Spleen (tissue), 11 donors: ENCODE data around the gene RNF26. TPM values are rescaled to one million over a fixed set of nuclear protein-coding genes. Genes with fewer than 3 reads are reported as not detected.

ENCODE experiments used
- DNase-seq: peaks from one replicate; pipeline ENCODE4 v3.0.0-alpha.2; 2020
- H3K27ac ChIP-seq, 8 donors: fragments of 200-600 bp; sonication (generic) in 7 of 8; 1 replicate in 4 of 8; 2 replicates in 4 of 8; pipeline versions ENCODE4 v1.5.0 to v1.8.0; 2016 to 2021; ENCODE audit warnings: inconsistent platforms in 4 of 8, mild to moderate bottlenecking in 4 of 8, moderate library complexity in 1 of 8
- H3K27me3 ChIP-seq, 7 donors: fragments of 200-600 bp; sonication (generic) in 6 of 7; replicated peaks in 1 of 7; 1 replicate in 4 of 7; 2 replicates in 3 of 7; pipeline versions ENCODE4 v1.5.0 to v1.8.0; 2016 to 2021; ENCODE audit warnings: inconsistent platforms in 3 of 7, mild to moderate bottlenecking in 1 of 7
- H3K36me3 ChIP-seq, 6 donors: fragments of 200-600 bp; sonication (generic) in 5 of 6; 1 replicate in 4 of 6; 2 replicates in 2 of 6; pipeline versions ENCODE4 v1.5.0 to v1.8.0; 2016 to 2021; ENCODE audit warnings: inconsistent platforms in 2 of 6
- H3K4me1 ChIP-seq, 6 donors: fragments of 200-600 bp; sonication (generic) in 5 of 6; 1 replicate in 3 of 6; 2 replicates in 3 of 6; pipeline versions ENCODE4 v1.5.0 to v1.8.0; 2016 to 2021; ENCODE audit warnings: inconsistent platforms in 3 of 6
- H3K4me3 ChIP-seq, 8 donors: fragments of 200-600 bp; sonication (generic) in 7 of 8; 1 replicate in 4 of 8; 2 replicates in 4 of 8; pipeline versions ENCODE4 v1.5.0 to v1.8.0; 2016 to 2021; ENCODE audit warnings: inconsistent platforms in 4 of 8, mild to moderate bottlenecking in 4 of 8, moderate library complexity in 2 of 8
- H3K9me3 ChIP-seq, 8 donors: fragments of 200-600 bp; sonication (generic) in 7 of 8; 1 replicate in 4 of 8; 2 replicates in 4 of 8; pipeline versions ENCODE4 v1.5.0 to v1.8.0; 2016 to 2021; ENCODE audit warnings: inconsistent platforms in 4 of 8
- CTCF ChIP-seq, 11 experiments: fragments of 200-600 bp in 7 of 11; fragments of 450-650 bp in 4 of 11; sonication (generic) in 4 of 11; IDR thresholded peaks in 8 of 11; conservative IDR thresholded peaks in 3 of 11; 1 replicate in 7 of 11; 2 replicates in 4 of 11; pipeline versions ENCODE4 v1.4.0 to v1.8.0; 2016 to 2021; ENCODE audit warnings: antibody characterized with exemption in 11 of 11, inconsistent platforms in 4 of 11, mild to moderate bottlenecking in 1 of 11
- POLR2A ChIP-seq, 3 donors: fragments of 450-650 bp; IDR thresholded peaks; one replicate each; pipeline ENCODE4 v1.5.1; 2017; ENCODE audit warnings: antibody characterized with exemption in 3 of 3, mild to moderate bottlenecking in 1 of 3
- POLR2AphosphoS5 ChIP-seq, 3 donors: sonication (generic); formaldehyde crosslinking; IDR thresholded peaks; one replicate each; pipeline ENCODE4 v1.5.1; 2017; ENCODE audit warnings: antibody characterized with exemption in 3 of 3
- WGBS, 5 donors: extraction: QIAGEN DNeasy Blood & Tissue Kit in 3 of 5; methylation state at CpG; one replicate each; pipeline versions ENCODE4 v1.1.5 to v1.1.7; 2013 to 2018; 5-methylcytosine and 5-hydroxymethylcytosine counted together
- intact Hi-C: fragments of 100-400 bp; cut with DNase I; formaldehyde crosslinking; loops from one replicate; pipeline ENCODE4 v1.15.0; 2023; ENCODE audit warnings: low total_unique reads
- polyA plus RNA-seq, 3 donors: library from polyadenylated mRNA; stranded (reverse); fragments of 200-250 nt; gene quantifications; one replicate each; pipeline ENCODE4 v1.2.1, GENCODE V29; 2013
- total RNA-seq, 7 donors: library from RNA; depleted of rRNA in 3 of 7; stranded (reverse); fragments of >200 nt in 3 of 7; fragmentation: NEBNext Ultra II Directional in 4 of 7; extraction: Animal tissue kit (Norgen Biotek cat#: 25700) in 4 of 7; gene quantifications; one replicate each; pipeline versions ENCODE4 v1.1.0 to v1.2.1, GENCODE V29; 2016 to 2021
- donor health status: healthy with polysubstance abuse.
- donor health status: DM: no; HTN: no; CAD: no; lungs with moderate emphysema.
- donor health status: DM: no; HTN: no; CAD: no.
- donor health status: Bipolar disorder and iron deficiency.
- donor health status: healthy.
- donor health status: DM: no; HTN: no; CAD: no.
- donor health status: DM: yes; HTN: yes; CAD: no.

Gene RNF26
- total and polyA plus RNA-seq, 10 donors: 8.6 to 18.2 (median 15.0) TPM

- no peaks in the 10 kb centered on the region for H3K27me3 ChIP-seq
- H3K4me3 ChIP-seq: no peak overlapping the region
- intact Hi-C loops: no loop called here
- H3K27ac ChIP-seq: no peak overlapping the region
- H3K4me1 ChIP-seq: peaks cover 7 to 28% (median 16%) of the 10 kb centered on the region in 6 donors
- TF ChIP-seq CTCF (IDR thresholded peaks at IDR 0.05 in 8 of 11, conservative IDR thresholded peaks at IDR 0.05 in 3 of 11) (no peak), POLR2AphosphoS5 (IDR thresholded peaks at IDR 0.05) (no peak), POLR2A (IDR thresholded peaks at IDR 0.05) (no peak)
- H3K36me3 ChIP-seq: no peaks in the 10 kb centered on the region
- H3K9me3 ChIP-seq: no peaks in the 10 kb centered on the region
- DNase-seq: no peak
- WGBS, 5 donors: 11 to 31% (median 21%) methylated on average over 1 of the region's 1 CpG
Observed at GRCh38 chr11:119330237-119330636, 4.1 kb upstream of the RNF26 start.

GRCh38 chr11:119332111-119332765, 2.1 kb upstream of the RNF26 start:
- Histone ChIP-seq H3K36me3 (peaks cover 0 to 16% (median 8%) of the 10 kb centered on the region in 6 donors), H3K9me3 (no peaks in the 10 kb centered on the region), H3K27me3 (no peaks in the 10 kb centered on the region), H3K4me3 (no peak overlapping the region), H3K4me1 (peaks cover 10 to 46% (median 28%) of the 10 kb centered on the region in 6 donors), H3K27ac (no peak overlapping the region)
- WGBS, 5 donors: 78 to 84% (median 82%) methylated on average over 4 of the region's 4 CpGs
- no peak for TF ChIP-seq CTCF (IDR thresholded peaks at IDR 0.05 in 8 of 11, conservative IDR thresholded peaks at IDR 0.05 in 3 of 11)
- no peak for TF ChIP-seq POLR2A (IDR thresholded peaks at IDR 0.05)
- no peak for TF ChIP-seq POLR2AphosphoS5 (IDR thresholded peaks at IDR 0.05)
- intact Hi-C loops: no loop called here
- DNase-seq: no peak

GRCh38 chr11:119335091-119335654, 846 bp downstream of the RNF26 start:
- peaks cover 0 to 19% (median 10%) of the 10 kb centered on the region in 7 donors for H3K27me3 ChIP-seq
- intact Hi-C loops: no loop called here
- WGBS, 5 donors: 63 to 76% (median 73%) methylated on average over 10 to 15 of the region's 15 CpGs
- DNase-seq: no peak
- TF ChIP-seq POLR2AphosphoS5 (IDR thresholded peaks at IDR 0.05) (no peak), CTCF (IDR thresholded peaks at IDR 0.05 in 8 of 11, conservative IDR thresholded peaks at IDR 0.05 in 3 of 11) (no peak), POLR2A (IDR thresholded peaks at IDR 0.05) (no peak)
- H3K36me3 ChIP-seq: peaks cover 0 to 18% (median 8%) of the 10 kb centered on the region in 6 donors
- H3K4me1 ChIP-seq: peaks cover 27 to 76% (median 56%) of the 10 kb centered on the region in 6 donors
- H3K9me3 ChIP-seq: no peaks in the 10 kb centered on the region
- peak overlapping the region; percentile 81 to 99 (median 94) for H3K4me3 ChIP-seq
- H3K27ac ChIP-seq: peak overlapping the region in 5 of 8 donors; percentile 84 to 91 (median 88)
